G401.6 (cell line): ENCODE results near the gene JAK2.
"Not testable (repeated sequence)": the region's sequence is repeated elsewhere in the genome, so short reads cannot be mapped to it uniquely, and the experiment has no call there.

Experiments
- FAIRE-seq: peaks from 2 replicates; lab custom pipeline; 2012; peaks lifted over from hg19 to GRCh38; lab: Jason Lieb, UNC

JAK2 gene

DNA sequence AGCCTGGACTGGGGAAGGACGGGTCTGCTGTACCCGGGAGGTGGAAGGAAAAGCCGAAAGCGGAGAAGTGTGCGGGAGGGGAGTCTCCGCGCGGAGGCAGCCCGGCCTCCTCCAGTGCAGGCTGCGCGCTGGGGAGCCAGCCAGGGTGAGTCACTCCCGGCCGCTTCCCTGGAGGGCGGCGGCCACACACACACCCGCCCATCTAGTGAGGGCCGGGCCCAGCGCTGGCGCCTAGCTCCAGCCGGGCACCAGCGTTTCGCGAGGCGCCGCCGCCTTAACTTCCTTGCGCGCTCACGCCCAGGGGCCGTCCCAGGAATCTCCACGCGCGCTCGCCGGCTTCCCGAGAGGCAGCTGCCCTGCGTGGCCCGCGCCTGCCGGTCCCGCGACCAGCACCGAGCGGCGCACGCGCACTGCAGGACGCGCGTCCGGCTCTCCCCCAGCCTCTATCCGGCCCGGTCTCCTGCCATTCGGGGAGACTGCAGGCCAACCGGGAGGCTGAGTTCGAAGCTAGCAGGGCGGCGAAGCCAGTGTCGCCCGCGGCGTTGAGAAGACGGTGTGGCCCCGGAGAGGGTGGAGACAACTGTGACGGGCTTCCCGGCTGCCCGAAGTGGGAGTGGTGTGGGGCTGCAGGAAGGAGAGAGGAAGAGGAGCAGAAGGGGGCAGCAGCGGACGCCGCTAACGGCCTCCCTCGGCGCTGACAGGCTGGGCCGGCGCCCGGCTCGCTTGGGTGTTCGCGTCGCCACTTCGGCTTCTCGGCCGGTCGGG, at the start of gene JAK2:
Gene JAK2 (plus strand): TSS at position 652 of the 765 bp plus-strand sequence. CDS start 36,716 bp downstream, outside the sequence.
- FAIRE-seq = peak; percentile 55

DNA sequence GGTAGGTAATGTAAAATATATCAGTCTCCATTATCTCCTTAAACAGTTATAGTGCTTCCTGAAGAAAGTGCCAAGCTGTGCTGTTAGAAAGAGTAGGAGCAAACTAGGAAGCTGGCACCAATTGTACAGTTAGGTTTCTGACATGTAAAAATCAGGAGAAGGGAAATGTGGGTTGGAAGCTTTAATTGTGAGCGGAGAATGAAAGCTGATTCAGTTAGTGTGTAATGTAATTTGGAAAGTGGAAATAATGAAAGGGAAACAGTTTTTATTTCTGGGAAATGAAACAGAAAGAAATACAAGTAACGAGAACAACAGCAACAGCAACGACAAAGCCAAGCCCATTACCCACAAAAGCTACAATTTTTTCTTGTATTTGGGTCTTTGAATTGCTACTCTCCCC, 48.8 kb upstream of the JAK2 start:
- no peak for FAIRE-seq

GRCh38 chr9:4936823-4937222, 48.2 kb upstream of the JAK2 start:
- no peak for FAIRE-seq

DNA sequence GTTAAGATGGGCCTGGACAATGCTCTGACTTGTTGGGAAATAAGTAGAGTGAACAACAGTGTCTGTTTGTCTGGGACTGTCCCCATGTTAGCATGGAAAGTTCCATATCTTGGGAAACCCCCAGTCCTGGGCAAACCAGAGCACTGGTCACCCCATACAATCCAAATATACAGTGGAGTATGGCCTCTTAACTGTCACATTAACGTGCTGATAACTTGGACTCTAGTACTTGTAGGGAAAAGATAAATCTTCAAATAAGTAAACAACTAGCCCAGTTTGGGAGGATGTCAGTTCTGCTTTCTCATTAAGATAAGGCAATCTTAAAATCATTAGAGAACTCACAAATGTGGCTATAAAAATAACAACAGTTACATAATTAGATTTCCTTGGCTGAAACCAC, 47.6 kb upstream of the JAK2 start:
- no peak for FAIRE-seq

- FAIRE-seq = no peak
These were observed 46.6 kb upstream of the JAK2 start for GRCh38 chr9:4938496-4938895.

GRCh38 chr9:4939118-4939561, 45.9 kb upstream of the JAK2 start:
- no peak for FAIRE-seq

DNA sequence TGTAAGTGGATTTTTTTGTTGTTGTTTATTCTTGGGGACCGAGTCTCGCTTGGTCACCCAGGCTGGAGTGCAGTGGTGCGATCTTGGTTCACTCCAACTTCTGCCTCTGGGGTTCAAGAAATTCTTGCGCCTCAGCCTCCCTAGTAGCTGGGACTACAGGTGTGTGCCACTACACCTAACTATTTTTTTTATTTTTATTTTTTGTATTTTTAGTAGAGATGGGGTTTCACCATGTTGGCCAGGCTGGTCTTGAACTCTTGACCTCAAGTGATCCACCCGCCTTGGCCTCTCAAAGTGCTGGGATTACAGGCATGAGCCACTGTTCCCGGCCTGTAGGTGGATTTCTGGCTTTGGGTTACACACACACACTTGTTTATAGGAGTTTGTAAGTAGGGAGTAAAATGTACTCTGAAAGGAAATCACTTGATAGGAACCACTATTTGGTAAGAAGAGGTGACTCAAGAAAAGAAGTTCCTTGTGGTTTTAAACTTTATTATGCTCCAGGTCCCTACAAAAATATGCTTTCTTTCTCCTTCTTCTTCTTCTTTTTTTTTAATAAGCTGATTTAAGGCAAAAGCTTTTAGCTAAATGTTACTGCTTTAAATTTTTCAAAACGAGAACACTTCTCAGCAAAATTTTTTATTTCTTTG, 42.9 kb upstream of the JAK2 start:
- not testable (repeated sequence) for FAIRE-seq

GRCh38 chr9:4943346-4943745, 41.7 kb upstream of the JAK2 start:
- FAIRE-seq = no peak

DNA sequence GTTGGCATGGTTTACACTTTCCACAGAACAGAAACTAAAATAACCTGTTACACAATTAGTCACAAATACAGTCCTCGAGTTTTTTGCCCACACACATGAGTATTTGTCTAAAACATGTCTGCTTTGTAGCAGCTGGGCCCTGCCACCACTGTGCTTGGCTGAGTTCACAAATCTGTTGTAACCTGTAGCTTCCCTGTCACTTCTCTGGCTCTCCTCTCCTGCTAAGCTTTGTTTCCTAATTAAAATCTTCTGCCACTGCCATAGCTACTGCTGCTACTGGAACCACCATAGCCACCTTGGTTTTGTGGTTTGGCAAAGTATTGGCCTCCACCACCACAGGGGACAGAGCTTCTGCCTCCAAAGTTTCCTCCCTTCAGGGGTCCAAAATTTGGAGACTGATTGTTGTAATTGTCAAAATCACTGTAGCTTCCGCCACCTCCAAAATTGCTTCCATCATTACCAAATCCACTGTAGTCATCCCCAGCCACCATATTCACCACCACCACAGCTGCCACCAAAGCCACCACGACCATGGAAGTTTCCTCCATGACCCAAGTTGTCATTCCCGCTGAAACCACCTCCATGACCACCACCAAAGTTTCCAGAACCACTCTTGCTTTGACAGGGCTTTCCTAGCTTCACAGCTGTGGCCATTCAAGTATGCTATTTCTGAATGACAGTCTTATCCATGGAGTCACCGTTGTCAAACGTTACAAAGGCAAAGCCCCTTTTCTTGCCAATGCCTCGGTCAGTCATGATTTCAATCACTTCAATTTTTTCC, 40.5 kb upstream of the JAK2 start:
- FAIRE-seq = not testable (repeated sequence)

DNA sequence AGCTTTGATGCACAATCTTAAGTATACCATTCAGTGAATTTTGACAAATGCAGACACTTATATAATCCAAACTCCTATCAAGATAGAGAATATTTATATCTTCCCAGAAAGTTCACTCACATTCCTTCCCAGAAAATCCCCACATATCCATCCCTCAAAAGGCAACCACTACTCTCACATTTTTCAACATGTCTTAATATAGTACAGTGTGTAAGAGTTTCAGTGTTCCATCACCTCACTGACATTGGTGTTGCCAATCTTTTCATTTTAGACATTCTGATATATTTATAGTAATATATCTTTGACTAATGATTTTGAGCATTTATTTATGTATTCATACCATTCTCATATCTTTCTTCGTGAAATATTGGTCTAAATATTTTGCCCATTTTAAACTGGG, 38.1 kb upstream of the JAK2 start:
- FAIRE-seq = no peak

GRCh38 chr9:4955836-4956235, 29.2 kb upstream of the JAK2 start:
- FAIRE-seq = no peak

- FAIRE-seq = no peak
These were observed 26.0 kb upstream of the JAK2 start for GRCh38 chr9:4959031-4959430.

DNA sequence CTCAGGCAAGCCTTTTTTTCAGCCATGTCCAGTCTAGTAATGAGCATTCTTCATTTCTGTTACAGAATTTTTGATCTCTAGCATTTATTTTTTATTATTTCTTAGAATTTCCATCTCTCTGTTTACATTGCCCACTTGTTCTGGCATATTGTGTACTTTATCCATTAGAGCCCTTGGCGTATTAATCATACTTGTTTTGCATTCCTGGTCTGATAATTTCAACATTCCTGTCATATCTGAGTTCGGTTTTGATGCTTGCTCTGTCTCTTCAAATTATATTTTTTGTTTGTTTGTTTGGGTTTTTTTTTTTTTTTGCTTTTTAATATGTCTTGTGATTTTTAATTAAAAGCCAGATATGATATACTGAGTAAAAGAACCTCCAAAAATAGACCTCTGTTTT, 23.0 kb upstream of the JAK2 start:
- FAIRE-seq = no peak

DNA sequence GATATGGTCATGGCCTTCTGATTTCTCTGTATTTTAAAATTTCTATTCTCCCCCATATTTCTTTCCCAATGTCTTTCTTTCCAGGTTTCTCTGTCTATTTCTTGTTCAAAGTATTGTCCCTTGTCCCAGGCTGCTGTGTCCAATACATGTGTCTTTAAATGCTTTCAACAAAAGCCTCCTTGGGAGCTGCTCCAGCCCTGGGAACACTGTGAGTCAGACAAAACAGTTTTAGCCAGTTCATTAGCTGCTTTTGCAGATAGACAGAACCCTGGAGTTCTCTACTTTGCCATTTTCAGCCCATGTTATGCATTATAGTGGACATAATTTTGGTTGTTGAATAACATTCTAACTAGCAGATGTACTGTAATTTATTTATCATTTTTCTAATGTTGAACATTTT, 20.5 kb upstream of the JAK2 start:
- FAIRE-seq = no peak

DNA sequence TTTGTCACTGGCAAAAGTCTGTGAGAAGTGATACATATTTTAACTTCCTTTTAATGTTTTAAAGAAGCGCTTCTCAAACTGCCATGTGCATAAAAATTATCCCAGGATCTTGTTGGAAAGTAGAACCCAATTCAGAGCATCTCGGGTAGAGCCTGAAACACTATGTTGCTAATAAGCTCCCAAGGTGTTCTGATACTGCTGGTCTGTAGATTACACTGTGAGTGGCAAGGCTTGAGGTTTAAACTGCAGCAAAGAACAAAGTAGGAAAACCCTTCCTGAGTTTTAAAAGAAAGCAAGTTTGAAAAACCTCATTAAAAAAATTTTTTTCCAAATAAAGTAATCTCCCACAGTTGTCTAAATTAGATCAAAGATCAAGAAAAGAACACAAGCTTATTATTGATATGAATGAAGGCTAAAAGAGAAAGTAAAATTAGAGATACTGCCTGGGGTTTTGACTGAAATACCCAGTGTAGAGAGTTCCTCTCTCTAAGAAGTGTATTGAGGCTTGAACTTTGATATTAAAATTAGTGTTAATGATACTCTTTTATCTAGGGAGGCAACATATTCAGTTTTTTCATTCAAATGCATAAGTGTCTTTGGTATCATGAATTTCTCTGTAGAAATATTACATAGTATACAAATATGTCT, 19.8 kb upstream of the JAK2 start:
- FAIRE-seq = no peak

DNA sequence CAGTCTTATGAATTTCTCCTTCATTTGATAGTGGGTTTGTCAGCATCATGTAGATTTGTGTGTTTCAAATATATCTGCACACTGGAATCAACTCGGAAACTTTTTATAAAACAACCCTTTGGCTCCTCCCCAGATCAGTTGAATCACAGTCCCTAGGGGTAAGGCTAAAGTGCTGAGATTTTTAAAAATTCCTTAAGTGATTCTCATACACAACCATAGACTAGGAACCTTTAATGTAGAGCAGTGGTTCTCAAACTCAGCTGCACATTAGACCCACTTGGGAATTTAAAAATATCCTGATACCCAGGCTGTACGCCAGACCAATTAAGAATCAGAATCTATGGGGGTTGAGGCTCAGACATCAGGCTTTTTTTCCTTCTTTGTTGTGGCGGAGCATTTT, 17.5 kb upstream of the JAK2 start:
- FAIRE-seq = no peak

GRCh38 chr9:4969130-4969529, 15.9 kb upstream of the JAK2 start:
- peak; percentile 34 for FAIRE-seq

DNA sequence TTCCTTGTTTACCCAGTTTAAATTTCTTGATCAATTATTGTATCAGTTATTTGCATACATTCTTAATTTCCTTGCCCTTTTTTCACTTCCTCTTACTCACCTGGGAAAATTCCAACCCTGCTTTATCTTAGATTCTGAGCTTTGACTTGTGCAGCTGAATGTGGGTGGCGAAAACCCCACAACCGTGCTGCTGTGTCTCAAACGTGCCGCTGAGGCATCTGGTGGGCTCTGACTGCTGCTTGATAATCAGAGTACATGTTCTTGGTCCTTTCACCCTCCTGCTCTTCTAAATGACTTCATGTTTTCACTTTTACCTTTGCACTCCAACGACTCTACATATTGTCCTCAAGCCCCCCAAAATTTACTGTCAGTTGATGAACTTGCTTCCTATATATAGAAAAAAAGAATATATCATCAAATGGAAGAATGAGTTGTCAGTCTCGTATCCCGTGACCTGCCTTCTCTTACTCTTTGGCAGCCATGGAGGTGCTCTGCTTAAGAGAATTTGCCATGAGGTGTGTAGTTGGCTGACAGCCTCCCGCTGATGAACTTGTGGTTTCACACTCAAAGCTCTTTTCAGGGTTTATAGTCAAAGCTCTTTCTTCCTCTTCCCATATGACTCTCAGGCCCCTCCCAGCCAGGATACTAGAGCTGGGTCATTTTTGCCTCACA, 14.0 kb upstream of the JAK2 start:
- no peak for FAIRE-seq

DNA sequence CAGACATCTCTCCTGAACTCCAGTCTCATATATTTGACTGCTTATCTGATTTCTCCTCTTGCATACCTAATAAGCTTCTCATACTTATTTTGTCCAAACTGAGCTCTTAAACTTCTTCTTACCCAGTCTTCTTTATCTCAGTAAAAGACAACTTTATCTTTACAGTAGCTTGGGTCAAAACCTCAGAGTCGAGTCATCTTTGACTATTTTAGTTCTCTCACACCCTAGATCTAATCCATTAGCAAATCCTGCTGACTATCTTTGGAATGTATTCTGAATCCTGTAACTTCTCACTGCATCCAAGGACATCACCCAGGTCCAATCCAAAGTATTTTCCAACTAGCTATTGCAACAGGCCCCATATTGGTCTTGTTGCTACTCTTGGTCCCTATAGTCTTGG, 11.8 kb upstream of the JAK2 start:
- no peak for FAIRE-seq

DNA sequence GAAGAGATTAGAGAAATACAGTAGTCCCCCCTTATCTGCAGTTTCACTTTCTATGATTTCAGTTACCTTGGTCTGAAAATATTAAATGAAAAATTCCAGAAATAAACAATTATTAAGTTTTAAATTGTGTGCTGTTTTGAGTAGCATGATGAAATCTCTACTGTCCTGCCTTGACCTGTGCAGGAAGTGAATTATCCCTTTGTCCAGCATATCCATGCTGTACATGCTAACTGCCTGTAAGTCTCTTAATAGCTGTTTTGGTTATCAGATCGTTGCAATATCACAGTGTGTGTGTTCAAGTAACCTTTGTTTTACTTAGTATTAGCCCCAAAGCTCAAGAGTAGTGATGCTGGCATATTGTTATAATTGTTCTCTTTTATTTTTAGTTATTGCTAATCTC, 11.2 kb upstream of the JAK2 start:
- no peak for FAIRE-seq

DNA sequence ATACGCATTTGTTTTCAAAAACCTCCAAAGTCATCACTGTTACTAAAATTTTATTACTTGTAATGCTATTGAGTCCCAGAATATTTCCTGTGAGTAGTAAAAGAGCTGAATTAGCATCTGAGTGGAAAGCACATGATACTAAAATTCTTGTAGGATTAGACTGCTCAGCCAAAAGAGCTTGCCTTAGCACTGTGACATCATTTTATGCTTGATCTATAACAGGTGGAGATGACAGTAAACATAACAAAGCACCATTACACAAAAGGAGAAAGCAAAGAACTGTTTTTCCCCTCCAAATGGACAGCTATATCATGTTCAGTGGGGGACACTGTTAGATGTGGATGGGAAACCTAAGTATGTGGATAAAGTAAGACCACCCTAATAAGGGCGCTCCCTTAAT, 5.8 kb upstream of the JAK2 start:
- FAIRE-seq = no peak

DNA sequence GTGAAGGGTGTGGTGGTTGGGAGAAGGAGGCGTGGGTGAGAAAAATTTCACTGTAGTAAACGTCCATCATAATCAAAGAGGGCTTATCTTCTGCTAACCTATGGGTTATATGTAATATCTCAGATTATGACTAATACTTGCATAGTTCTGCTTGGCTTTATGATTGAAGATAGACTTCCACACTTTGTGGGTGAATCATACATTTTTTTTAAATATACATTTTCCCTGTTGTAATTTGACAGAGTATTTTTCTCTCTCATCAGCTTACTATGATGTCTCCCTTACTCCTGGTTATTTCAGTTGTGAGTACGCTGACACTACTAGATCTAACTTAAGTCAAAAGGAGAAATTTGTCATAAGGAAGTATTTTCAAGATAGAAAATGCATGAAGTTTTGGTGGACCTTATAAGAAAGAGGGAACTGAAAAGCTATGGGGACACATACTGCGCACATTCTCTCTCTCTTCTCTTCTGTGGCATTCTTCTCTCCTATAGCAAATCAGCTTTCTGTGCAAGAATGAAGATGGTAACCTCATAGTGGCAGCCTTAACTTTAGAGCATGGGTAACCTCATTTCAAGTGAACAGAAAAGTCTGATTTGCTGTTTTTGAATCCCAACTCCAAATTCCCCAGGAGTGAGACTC, 4.9 kb upstream of the JAK2 start:
- FAIRE-seq = no peak
